ENCODE data around the gene KCNJ12. TPM values are rescaled to one million over a fixed set of nuclear protein-coding genes. Genes with fewer than 3 reads are reported as not detected.

KCNJ12 gene
- total and polyA plus RNA-seq, 4 donors, result 0.67 to 6.6 (median 2.5) TPM

DNA sequence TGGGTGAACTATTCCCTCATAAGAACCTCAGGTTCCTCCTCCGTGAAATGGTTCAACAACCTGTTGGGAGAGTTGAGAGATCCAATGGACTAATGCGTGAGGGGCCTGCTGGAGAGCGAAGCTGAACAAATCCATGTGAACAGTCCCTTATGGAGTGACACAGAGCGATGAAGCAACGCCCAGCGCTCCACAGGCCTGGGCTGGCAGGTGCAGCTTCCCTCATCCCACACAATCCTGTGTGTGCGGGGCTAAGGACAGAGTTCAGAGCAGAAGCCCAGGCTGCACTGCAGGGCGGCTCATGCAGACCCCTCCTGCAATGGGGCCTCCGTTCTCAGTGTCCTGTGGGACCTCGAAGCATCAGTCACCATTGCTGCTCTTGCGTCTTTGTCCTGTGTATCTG is 90.4 kb downstream of the KCNJ12 start:
- no peak for DNase-seq
- 91 to 95% methylated on average over 11 of the region's 11 CpGs for WGBS, 2 donors
- Histone ChIP-seq H3K9ac (ENCODE audit: insufficient read depth in 1 of 2, low read length in 2 of 2) (no peak overlapping the region), H3K4me3 (no peak overlapping the region), H3K36me3 (ENCODE audit: control insufficient read depth in 4 of 4, insufficient read depth in 4 of 4, low read length in 4 of 4) (no peaks in the 10 kb centered on the region), H3K9me3 (ENCODE audit: control insufficient read depth in 4 of 4, insufficient read depth in 3 of 4, low read length in 3 of 4) (no peaks in the 10 kb centered on the region), H3K27ac (ENCODE audit: low read depth in 1 of 2, low read length in 1 of 2) (no peak overlapping the region), H3K27me3 (ENCODE audit: control insufficient read depth in 3 of 3, insufficient read depth in 3 of 3, low read length in 2 of 3) (peaks cover 0 to 12% (median 2%) of the 10 kb centered on the region in 3 donors), H3K4me1 (ENCODE audit: control insufficient read depth in 5 of 5, insufficient read depth in 5 of 5, low read length in 5 of 5) (peaks cover 0 to 15% (median 3%) of the 10 kb centered on the region in 5 donors)
- ATAC-seq (ENCODE audit: insufficient read depth, low FRiP score), result no peak
- TF ChIP-seq, protein P1, sequence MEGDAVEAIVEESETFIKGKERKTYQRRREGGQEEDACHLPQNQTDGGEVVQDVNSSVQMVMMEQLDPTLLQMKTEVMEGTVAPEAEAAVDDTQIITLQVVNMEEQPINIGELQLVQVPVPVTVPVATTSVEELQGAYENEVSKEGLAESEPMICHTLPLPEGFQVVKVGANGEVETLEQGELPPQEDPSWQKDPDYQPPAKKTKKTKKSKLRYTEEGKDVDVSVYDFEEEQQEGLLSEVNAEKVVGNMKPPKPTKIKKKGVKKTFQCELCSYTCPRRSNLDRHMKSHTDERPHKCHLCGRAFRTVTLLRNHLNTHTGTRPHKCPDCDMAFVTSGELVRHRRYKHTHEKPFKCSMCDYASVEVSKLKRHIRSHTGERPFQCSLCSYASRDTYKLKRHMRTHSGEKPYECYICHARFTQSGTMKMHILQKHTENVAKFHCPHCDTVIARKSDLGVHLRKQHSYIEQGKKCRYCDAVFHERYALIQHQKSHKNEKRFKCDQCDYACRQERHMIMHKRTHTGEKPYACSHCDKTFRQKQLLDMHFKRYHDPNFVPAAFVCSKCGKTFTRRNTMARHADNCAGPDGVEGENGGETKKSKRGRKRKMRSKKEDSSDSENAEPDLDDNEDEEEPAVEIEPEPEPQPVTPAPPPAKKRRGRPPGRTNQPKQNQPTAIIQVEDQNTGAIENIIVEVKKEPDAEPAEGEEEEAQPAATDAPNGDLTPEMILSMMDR (IDR thresholded peaks at IDR 0.05; ENCODE audit: control extremely low read depth, extremely low read depth), result no peak

DNA sequence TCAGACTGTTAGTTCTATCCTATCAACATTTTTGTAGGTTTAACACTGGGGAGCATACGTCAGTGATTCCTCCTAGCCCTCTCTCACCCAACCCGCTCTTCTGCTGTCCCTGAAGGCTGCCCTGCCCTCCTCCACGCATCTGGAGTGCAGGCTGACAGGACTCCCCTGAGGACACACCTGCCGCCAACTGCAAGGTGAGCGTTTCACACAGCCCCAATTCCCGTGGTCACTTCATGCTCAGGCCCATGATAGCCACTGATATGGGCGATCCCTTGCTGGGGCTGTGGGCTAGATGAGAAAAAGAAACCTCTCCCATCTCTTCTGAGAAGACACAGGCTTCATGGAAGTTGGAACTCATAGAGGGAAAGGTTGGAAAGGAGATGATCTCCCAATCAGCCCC is 91.0 kb downstream of the KCNJ12 start:
- Histone ChIP-seq H3K36me3 (ENCODE audit: control insufficient read depth in 4 of 4, insufficient read depth in 4 of 4, low read length in 4 of 4) (no peaks in the 10 kb centered on the region), H3K27ac (ENCODE audit: low read depth in 1 of 2, low read length in 1 of 2) (no peak overlapping the region), H3K4me1 (ENCODE audit: control insufficient read depth in 5 of 5, insufficient read depth in 5 of 5, low read length in 5 of 5) (peaks cover 0 to 15% (median 3%) of the 10 kb centered on the region in 5 donors), H3K4me3 (no peak overlapping the region), H3K9ac (ENCODE audit: insufficient read depth in 1 of 2, low read length in 2 of 2) (no peak overlapping the region), H3K27me3 (ENCODE audit: control insufficient read depth in 3 of 3, insufficient read depth in 3 of 3, low read length in 2 of 3) (peaks cover 0 to 12% (median 2%) of the 10 kb centered on the region in 3 donors), H3K9me3 (ENCODE audit: control insufficient read depth in 4 of 4, insufficient read depth in 3 of 4, low read length in 3 of 4) (no peaks in the 10 kb centered on the region)
- no peak for DNase-seq
- no peak for ATAC-seq (ENCODE audit: insufficient read depth, low FRiP score)
- 79 to 86% methylated on average over 7 of the region's 7 CpGs for WGBS, 2 donors
- TF ChIP-seq, protein P1 (IDR thresholded peaks at IDR 0.05; ENCODE audit: control extremely low read depth, extremely low read depth), result no peak

DNA sequence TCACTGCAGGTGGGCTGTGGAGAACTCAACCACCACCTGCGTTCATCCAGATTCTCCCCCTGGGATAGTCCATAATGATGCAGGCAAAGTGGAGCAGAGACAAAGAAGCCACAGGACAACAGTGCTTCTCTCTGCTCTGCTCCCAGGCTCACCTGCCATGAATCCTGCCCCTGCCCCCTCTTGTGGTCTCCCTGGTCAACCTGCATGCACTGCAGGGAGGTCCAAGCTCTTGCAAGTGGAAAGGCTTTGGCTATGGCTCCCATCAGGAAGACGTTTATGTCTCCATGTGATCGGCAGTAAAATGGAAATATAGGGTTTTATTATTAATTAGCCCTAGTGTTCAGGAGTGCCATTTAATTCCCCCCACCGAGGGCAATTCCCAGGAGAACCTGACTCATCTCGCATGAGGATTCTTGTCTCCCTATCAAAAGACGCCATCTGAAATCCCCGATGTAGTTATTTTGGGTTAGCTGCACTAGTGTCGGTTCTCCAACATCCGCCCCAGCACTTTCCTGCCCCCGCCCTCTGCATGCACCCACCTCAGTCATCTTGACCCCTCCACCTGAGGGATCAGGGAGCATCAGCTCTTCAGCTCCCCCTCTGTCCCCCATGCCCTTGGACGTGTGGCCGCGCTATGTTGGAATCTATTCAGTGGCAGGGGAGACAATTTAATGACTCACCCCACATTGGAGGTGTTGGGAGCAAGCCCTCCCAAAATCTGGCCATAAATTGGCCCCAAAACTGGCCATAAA is 91.8 kb downstream of the KCNJ12 start:
- TF ChIP-seq, protein P1 (IDR thresholded peaks at IDR 0.05; ENCODE audit: control extremely low read depth, extremely low read depth), result no peak
- H3K9ac ChIP-seq (ENCODE audit: insufficient read depth in 1 of 2, low read length in 2 of 2), result no peak overlapping the region
- no peaks in the 10 kb centered on the region for H3K36me3 ChIP-seq (ENCODE audit: control insufficient read depth in 4 of 4, insufficient read depth in 4 of 4, low read length in 4 of 4)
- peaks cover 0 to 13% (median 3%) of the 10 kb centered on the region in 5 donors for H3K4me1 ChIP-seq (ENCODE audit: control insufficient read depth in 5 of 5, insufficient read depth in 5 of 5, low read length in 5 of 5)
- peaks cover 0 to 15% (median 4%) of the 10 kb centered on the region in 3 donors for H3K27me3 ChIP-seq (ENCODE audit: control insufficient read depth in 3 of 3, insufficient read depth in 3 of 3, low read length in 2 of 3)
- H3K9me3 ChIP-seq (ENCODE audit: control insufficient read depth in 4 of 4, insufficient read depth in 3 of 4, low read length in 3 of 4), result no peaks in the 10 kb centered on the region
- ATAC-seq (ENCODE audit: insufficient read depth, low FRiP score) (no peak), DNase-seq (no peak)
- H3K27ac ChIP-seq (ENCODE audit: low read depth in 1 of 2, low read length in 1 of 2), result no peak overlapping the region
- H3K4me3 ChIP-seq, result no peak overlapping the region
- WGBS, 2 donors, result 91 to 96% methylated on average over 13 of the region's 13 CpGs

Other genes starting within 250 kb of the KCNJ12 start
- gene DHRS7B, start 249.4 kb upstream of the KCNJ12 start, total RNA-seq, result 10 to 100 TPM; 19.4 to 26.1 TPM
- gene DHRS7B, start 249.4 kb upstream of the KCNJ12 start, polyA plus RNA-seq, result 10 to 100 TPM; 37.3 to 55.6 TPM
- 10 to 100 TPM; 12.1 to 26.1 TPM for gene TMEM11, start 162.2 kb upstream of the KCNJ12 start, total RNA-seq
- gene TMEM11, start 162.2 kb upstream of the KCNJ12 start, polyA plus RNA-seq, result 10 to 100 TPM; 28.1 to 29.4 TPM
- gene NATD1, start 122.9 kb upstream of the KCNJ12 start, total RNA-seq, result 1 to 10 TPM; 6.9 to 8.1 TPM
- gene NATD1, start 122.9 kb upstream of the KCNJ12 start, polyA plus RNA-seq, result 1 to 10 TPM; 4.8 to 6.3 TPM
- gene MAP2K3, start 91.6 kb upstream of the KCNJ12 start, total RNA-seq, result 100 to 1,000 TPM in 1 of 2 donors, 10 to 100 TPM in 1; 36.4 to 111 TPM
- 10 to 100 TPM; 53.9 to 99.5 TPM for gene MAP2K3, start 91.6 kb upstream of the KCNJ12 start, polyA plus RNA-seq